HPDE6-E6E7 (cell line): Measurements from ENCODE around the gene FAM83B.
"Not testable (repeated sequence)": the region's sequence is repeated elsewhere in the genome, so short reads cannot be mapped to it uniquely, and the experiment has no call there.

Experiments used
- DNase-seq: peaks from one replicate; pipeline ENCODE4 v3.0.0; 2011; ENCODE audit warnings: missing footprints; ENCODE audit errors: extremely low spot score

FAM83B gene

GRCh38 chr6:54897462-54898189, 51.1 kb downstream of the FAM83B start:
- no peak for DNase-seq

DNA sequence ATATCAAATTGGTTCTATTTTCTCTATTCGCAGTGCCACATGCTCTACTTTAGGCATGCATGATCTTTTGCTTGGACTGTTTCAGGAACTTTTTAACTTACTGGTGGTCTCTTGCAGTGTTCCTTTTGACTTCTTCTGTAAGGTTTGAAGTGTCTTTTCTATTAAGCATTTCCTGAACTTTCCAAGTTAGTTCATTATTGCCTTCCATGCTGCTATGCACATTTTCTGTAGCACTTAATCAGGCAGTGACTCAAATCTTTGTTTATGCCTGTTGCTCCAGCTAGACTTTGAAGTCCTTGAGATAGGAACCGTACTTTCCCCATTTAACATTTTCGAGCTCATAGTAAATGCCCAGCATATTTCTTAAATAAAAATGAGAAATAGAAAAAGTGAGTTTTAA, 52.2 kb downstream of the FAM83B start:
- no peak for DNase-seq

DNA sequence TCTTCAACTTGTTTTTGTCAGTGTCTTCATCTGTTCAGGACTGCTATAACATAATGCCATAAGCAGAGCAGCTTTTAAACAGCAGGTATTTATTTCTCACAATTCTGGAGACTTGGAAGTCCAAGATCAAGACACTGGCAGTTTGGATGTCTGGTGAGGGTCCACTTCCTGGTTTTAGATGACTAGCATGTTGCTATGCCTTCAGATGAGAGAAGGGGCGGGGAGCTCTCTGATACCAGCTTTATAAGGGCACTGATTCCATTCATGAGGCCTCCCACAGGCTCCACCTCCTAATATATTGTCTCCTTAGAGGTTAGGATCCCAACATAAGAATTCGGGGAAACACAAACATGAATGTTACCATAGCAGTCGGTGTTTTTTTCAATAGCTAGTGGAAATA, 52.9 kb downstream of the FAM83B start:
- no peak for DNase-seq

- DNase-seq, result no peak
Observed at GRCh38 chr6:54899986-54900385, 53.4 kb downstream of the FAM83B start.

DNA sequence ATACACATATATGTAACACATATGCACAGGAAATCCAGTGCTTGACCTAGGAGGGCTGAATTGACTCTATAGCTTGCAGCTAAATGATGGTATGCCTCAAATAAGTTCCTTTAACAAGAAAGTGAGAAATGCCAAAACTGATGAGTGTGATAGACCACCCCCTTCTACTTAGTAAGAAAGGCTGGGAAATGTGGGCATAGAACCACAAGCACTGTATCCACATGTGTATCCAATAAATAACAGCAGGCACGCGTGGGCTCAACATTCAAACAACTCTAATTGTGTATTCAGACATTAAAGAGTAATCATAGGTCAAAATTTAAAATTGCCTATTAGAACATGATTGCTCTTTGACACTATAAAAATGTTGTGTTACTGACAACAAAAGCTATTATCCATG, 54.1 kb downstream of the FAM83B start:
- DNase-seq, result no peak

GRCh38 chr6:54903884-54904283, 57.3 kb downstream of the FAM83B start:
- DNase-seq, result no peak

GRCh38 chr6:54907355-54907754, 60.8 kb downstream of the FAM83B start:
- DNase-seq, result no peak

- no peak for DNase-seq
Observed at GRCh38 chr6:54909184-54909583, 62.6 kb downstream of the FAM83B start.

DNA sequence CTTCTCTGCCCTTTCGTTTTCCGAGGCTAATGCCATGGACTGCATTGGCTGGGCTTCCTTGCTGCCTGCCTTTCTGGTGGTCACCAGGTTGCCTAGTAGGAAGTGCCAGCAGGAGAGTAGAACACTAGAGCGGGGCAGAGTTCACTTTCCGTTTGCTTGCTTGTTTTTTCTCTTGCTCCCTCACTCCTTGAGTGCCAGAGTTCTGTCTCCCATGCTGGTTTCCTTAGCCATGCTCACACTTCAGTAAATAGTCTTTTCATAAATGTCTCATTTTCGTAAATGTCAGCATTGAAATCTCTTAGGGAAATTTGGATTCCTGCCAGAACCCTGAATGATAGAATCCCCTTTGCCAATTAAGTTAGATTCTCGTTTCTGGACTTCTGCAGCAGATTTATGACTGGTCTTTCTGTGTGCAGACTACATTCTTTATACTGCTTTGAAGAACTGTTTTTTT, 63.9 kb downstream of the FAM83B start:
- no peak for DNase-seq

- DNase-seq, result no peak
Observed at GRCh38 chr6:54910921-54911320, 64.3 kb downstream of the FAM83B start.

DNA sequence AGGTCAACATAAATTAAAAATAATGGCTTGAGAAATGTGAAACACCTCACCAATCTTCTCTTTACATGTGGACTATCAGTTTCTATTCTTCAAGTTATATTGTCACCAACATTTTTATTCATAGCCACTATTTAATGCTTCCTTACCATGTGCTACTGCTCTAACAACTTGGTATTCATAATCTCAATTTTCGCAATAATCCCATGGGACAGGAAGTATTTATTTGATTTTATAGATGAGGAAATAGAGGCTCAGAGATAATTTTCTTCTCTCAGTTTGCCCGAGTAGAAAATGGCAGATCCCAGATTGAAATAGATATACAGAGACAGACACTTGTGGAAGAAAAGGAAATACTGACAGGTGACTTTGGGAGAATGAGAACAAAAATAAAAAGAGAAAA, 66.6 kb downstream of the FAM83B start:
- no peak for DNase-seq

DNA sequence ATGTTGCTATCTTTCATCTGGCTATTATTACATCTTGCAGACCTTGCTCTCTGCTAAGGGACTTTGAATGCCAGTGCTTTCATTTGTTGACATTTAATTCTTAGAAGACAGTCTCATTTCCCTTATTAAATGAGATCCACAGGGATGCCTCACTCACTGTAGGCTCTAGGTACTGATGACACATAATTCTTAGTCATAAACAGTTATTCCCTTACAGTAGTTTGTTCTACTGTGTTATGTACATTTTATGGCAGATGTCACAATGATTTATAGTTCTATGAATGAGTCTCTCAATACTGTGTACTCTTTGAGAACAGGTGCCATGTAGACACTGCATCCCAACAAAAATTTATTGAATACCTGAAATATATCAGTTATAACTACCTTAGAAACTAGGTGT, 70.3 kb downstream of the FAM83B start:
- DNase-seq, result peak; percentile 42

DNA sequence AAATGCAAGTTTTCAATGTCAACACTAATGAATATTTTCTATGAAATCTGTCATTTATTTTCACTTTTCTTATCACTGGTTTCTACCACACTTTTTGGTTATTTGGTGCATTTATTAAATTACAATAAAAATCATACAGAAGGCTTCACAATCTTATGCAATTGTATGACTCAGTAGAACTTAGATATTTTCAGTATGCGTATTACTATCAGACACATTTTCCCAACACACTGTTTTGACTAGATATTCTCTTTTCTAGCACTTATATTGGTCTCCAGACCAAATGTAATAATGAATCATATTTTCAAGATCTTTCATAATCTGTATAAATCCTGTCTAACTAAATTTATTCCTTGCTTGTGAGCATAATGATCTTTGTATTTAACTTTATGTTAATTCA, 74.1 kb downstream of the FAM83B start:
- DNase-seq, result no peak

DNA sequence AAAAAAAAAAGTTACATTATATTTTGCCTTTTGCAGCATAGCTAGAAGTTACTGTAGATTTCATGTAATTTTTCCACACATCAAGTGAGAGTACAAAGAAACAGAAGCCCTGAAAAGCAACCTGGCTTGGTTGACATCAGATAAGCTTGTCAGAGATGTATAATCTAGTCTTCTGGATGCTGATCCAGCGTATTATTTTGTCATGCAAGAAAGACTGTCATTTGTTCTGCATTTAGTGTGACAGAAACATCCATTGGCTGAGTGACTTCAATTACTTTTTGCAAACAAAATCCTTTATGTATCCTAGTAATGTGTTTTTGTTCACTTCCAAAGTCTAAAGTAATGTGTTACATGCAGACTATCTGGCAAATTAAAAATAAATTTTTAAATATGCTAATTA, 75.3 kb downstream of the FAM83B start:
- DNase-seq, result no peak

DNA sequence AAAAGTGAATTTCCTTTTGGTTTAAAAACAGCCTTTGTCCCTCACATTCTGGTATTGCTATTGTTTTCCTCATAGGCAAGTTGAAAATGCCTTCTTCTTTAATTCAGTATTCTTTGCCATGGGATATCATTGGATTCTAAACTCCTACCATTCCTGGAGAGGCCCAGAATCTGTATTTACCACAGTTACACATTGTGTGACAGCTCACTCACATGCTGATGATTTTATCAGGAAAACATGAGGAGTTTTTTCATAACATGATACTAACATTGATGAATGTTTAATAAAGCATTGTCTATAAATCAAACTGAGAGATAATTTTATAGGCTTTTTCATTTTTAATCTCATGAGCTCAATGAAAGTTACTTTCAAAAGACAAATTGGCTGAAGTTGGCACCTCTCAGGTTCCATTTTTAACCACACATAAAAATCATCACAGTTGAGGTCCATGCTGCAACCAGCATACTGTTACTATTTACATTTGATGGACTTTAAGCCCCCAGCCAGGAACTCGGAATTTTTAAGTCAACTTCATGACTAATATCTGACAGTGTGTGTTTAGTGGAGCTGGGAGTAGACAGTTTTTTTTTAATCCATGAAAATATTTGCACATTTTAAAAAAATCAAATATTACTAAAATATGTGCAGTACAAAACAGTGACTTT, 82.8 kb downstream of the FAM83B start:
- DNase-seq, result no peak

DNA sequence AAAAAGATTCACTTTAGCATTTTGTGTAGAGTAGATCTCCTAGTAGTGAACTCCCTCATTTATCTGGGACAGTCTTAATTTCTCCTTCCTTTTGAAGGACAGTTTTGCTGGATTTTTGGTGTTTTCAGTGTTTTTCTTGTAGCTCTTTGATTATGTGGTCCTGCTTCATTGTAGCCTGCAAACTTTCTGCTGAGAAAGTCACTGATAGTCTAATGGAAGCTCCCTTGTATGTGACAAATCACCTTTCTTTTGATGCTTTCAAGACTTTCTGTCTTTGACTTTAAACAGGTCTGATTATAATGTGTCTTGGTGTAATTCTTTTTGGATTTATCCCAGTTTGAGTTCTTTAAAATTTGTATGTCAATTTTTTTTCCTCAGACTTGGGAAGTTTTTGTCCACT, 86.1 kb downstream of the FAM83B start:
- DNase-seq, result no peak

GRCh38 chr6:54935739-54936138, 89.2 kb downstream of the FAM83B start:
- DNase-seq, result peak; percentile 86

DNA sequence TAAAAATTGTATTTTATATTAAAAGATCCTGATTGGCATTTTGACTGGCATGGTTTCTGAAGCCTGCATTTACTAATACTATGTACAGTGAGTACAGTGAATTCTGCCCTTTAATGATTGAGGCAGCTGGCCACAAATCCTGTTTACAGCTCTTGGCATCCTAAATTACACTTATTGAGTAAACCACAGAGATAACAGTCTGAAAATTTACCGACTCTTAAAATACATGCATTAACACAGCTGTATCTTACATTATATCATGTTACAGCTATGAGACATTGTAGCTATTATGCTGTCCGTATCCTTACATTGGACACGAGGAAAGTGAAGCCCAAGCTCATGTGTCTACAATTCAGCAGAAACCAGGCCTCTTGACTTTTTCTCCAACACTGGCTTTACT, 90.8 kb downstream of the FAM83B start:
- no peak for DNase-seq

GRCh38 chr6:54957698-54958097, 111.1 kb downstream of the FAM83B start:
- no peak for DNase-seq

- DNase-seq, result no peak
Observed at GRCh38 chr6:54958446-54958845, 111.9 kb downstream of the FAM83B start.

- no peak for DNase-seq
Observed at GRCh38 chr6:54959820-54960219, 113.2 kb downstream of the FAM83B start.

DNA sequence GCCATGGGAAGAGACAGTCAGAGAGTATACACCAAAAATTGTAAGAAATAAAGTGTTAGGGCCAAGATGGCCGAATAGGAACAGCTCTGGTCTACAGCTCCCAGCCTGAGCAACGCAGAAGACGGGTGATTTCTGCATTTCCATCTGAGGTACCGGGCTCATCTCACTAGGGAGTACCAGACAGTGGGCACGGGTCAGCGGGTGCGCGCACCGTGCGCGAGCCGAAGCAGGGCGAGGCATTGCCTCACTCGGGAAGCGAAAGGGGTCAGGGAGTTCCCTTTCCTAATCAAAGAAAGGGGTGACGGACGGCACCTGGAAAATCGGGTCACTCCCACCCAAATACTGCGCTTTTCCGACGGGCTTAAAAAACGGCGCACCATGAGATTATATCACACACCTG, 114.8 kb downstream of the FAM83B start:
- DNase-seq, result not testable (repeated sequence)

DNA sequence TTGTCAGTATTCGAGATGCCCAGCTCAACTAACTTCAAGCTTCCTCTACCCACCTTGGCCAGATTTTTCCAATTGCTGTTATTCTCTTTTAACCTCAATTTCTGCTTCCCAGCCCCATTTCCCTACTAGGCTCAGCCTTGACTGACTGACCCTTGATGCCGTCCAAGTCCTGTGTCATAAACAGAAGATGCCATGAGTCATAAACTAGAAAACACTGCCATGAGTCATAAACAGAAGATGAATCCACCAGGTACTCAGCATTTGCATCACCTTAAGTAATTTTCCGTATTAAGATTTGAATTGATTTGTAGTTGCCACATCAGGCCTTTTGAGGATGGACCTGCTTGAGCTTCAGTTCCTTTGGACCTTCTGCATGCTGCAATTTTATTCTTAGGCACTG, 123.8 kb downstream of the FAM83B start:
- DNase-seq, result peak; percentile 56

DNA sequence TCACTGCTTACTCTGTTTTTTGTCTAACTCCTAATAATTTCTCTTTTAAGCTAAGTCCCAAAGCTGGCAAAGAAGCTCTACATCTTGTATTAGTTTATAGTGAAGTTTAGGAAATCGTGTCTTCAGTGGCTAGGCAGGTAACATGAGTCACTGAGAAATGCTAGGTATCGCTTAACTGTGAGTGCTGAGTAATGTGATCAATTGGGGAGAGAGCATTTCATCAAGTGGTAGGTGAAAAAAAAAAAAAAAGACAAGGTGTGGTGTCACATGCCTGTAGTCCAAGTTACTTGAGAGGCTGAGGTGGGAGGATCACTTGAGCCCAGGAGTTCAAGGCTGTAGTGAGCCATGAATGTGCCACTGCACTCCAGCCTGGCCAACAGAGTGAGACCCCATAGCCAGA, 125.3 kb downstream of the FAM83B start:
- DNase-seq, result no peak
